HL-60 (cell line): ENCODE measurements around the gene LRRN4CL.
A peak's percentile ranks its signal among the peaks of the same experiment; 100 is the strongest.
"Not testable (repeated sequence)": the region's sequence is repeated elsewhere in the genome, so short reads cannot be mapped to it uniquely, and the experiment has no call there.

Source experiments
- DNase-seq, 2 experiments: peaks; one replicate each; pipeline ENCODE4 v3.0.0-alpha.2; 2010 to 2020; ENCODE audit warnings: low read depth in 1 of 2, low spot score in 1 of 2
- H3K27ac ChIP-seq: fragments of 250-450 bp; sonication (Bioruptor Pico); replicated peaks from 2 replicates; pipeline ENCODE4 v1.5.1; 2020; ENCODE audit warnings: mild to moderate bottlenecking, moderate library complexity
- H3K27me3 ChIP-seq: fragments of 250-450 bp; sonication (Bioruptor Pico); 2 replicates; pipeline ENCODE4 v1.5.1; 2021; ENCODE audit warnings: mild to moderate bottlenecking, moderate library complexity; ENCODE audit not compliant: insufficient read depth, poor library complexity, severe bottlenecking
- H3K4me3 ChIP-seq: replicated peaks from 2 replicates; pipeline ENCODE4 v1.5.1; 2011; ENCODE audit warnings: mild to moderate bottlenecking, control low read depth, low read length; ENCODE audit not compliant: insufficient read depth
- CTCF ChIP-seq: IDR thresholded peaks from one replicate; pipeline ENCODE4 v1.5.1; 2011; ENCODE audit warnings: low read length, control low read depth, inconsistent platforms; ENCODE audit not compliant: insufficient read depth
- GABPA ChIP-seq: IDR thresholded peaks from 2 replicates; pipeline ENCODE4 v1.6.1; 2012; ENCODE audit warnings: low read depth
- POLR2AphosphoS5 ChIP-seq: IDR thresholded peaks from 2 replicates; pipeline ENCODE4 v1.6.1; 2012; ENCODE audit warnings: low read depth
- REST ChIP-seq: IDR thresholded peaks from 2 replicates; pipeline ENCODE4 v1.6.1; 2012; ENCODE audit warnings: low read depth; ENCODE audit not compliant: insufficient replicate concordance
- SPI1 ChIP-seq: IDR thresholded peaks from 2 replicates; pipeline ENCODE4 v1.6.1; 2012; ENCODE audit warnings: low read depth, mild to moderate bottlenecking, borderline replicate concordance

LRRN4CL gene

GRCh38 chr11:62676698-62677097 is 12.6 kb downstream of the LRRN4CL start:
- Histone ChIP-seq H3K27me3 (no peaks in the 10 kb centered on the region), H3K27ac (no peak overlapping the region), H3K4me3 (no peak overlapping the region)
- no peak for DNase-seq
- TF ChIP-seq REST, result no peak
- no peak for TF ChIP-seq SPI1
- TF ChIP-seq CTCF, result no peak
- no peak for TF ChIP-seq GABPA
- TF ChIP-seq POLR2AphosphoS5, result no peak

- DNase-seq, H3K27me3 ChIP-seq, H3K4me3 ChIP-seq, H3K27ac ChIP-seq: not testable (repeated sequence)
Measured at GRCh38 chr11:62675415-62675814, 13.9 kb downstream of the LRRN4CL start.

GRCh38 chr11:62673196-62673525 is 16.2 kb downstream of the LRRN4CL start:
- H3K27ac ChIP-seq, result peak overlapping the region; percentile 97
- H3K4me3 ChIP-seq, result peak overlapping the region; percentile 67
- H3K27me3 ChIP-seq, result no peaks in the 10 kb centered on the region
- DNase-seq, result no peak
- no peak for TF ChIP-seq POLR2AphosphoS5
- no peak for TF ChIP-seq REST
- no peak for TF ChIP-seq CTCF
- TF ChIP-seq GABPA, result no peak
- TF ChIP-seq SPI1, result no peak

DNA sequence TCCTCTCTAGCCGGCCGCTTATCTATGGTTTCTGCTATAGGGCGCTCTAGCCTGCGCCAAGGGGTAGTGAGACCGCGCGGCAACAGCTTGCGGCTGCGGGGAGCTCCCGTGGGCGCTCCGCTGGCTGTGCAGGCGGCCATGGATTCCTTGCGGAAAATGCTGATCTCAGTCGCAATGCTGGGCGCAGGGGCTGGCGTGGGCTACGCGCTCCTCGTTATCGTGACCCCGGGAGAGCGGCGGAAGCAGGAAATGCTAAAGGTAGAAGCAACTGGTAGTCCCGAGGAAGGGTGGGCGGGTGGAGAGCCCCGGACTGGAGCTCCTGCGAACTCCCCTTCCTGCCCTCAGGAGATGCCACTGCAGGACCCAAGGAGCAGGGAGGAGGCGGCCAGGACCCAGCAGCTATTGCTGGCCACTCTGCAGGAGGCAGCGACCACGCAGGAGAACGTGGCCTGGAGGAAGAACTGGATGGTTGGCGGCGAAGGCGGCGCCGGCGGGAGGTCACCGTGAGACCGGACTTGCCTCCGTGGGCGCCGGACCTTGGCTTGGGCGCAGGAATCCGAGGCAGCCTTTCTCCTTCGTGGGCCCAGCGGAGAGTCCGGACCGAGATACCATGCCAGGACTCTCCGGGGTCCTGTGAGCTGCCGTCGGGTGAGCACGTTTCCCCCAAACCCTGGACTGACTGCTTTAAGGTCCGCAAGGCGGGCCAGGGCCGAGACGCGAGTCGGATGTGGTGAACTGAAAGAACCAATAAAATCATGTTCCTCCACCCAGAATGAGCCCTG is 17.5 kb downstream of the LRRN4CL start, which contains the start of the genes LBHD1 and UQCC3:
Gene LBHD1 (minus strand): TSS at position 660 of the 782 bp plus-strand sequence. CDS start 2,236 bp downstream, outside the sequence.
Gene UQCC3 (plus strand): TSS at position 66 of the 782 bp plus-strand sequence. CDS start 73 bp downstream, at position 139.
- peak; percentile 90 to 95 for DNase-seq
- peak within 1 kb of the TSS; percentile 67 for H3K4me3 ChIP-seq
- TF ChIP-seq GABPA (peak; percentile 37), POLR2AphosphoS5 (peak; percentile 82), REST (peak; percentile 66), SPI1 (no peak), CTCF (no peak)
- no peaks in the 10 kb centered on the region for H3K27me3 ChIP-seq
- H3K27ac ChIP-seq, result peak within 1 kb of the TSS; percentile 97
